ENCODE measurements around the gene LRMDA.

GRCh38 chr10:75466001-75466400 is 34.6 kb downstream of the LRMDA start:
- TF ChIP-seq CTCF (IDR thresholded peaks at IDR 0.05; ENCODE audit: extremely low read depth in 1 of 2, insufficient read depth in 1 of 2, low read depth in 1 of 2, low read length in 2 of 2) = no peak
- no peak for TF ChIP-seq POLR2AphosphoS5 (IDR thresholded peaks at IDR 0.05; ENCODE audit: insufficient read depth, low read depth, low read length)
- no peak for TF ChIP-seq POLR2A (IDR thresholded peaks at IDR 0.05; ENCODE audit: low read depth, low read length)
- no peak for TF ChIP-seq MAX (IDR thresholded peaks at IDR 0.05; ENCODE audit: insufficient read depth, insufficient read length)
- TF ChIP-seq JUN (IDR thresholded peaks at IDR 0.05; ENCODE audit: borderline replicate concordance, insufficient read depth, insufficient read length, low read depth) = no peak
- no peak for TF ChIP-seq EZH2 (IDR thresholded peaks at IDR 0.05; ENCODE audit: borderline replicate concordance, low read depth, low read length, severe bottlenecking)
- no peak for TF ChIP-seq FOS (IDR thresholded peaks at IDR 0.05; ENCODE audit: borderline replicate concordance, insufficient read depth, low read length)
- no peak for TF ChIP-seq MYC (IDR thresholded peaks at IDR 0.05; ENCODE audit: low read depth, low read length)
